ENCODE results near the gene PTCD2. TPM values are rescaled to one million over a fixed set of nuclear protein-coding genes. Genes with fewer than 3 reads are reported as not detected.

PTCD2 gene
- total and polyA plus RNA-seq, 11 donors, result 5.3 to 21.5 (median 13.0) TPM

- Histone ChIP-seq H3K4me1 (peaks cover 0 to 6% (median 0%) of the 10 kb centered on the region in 12 donors), H3K9me3 (no peaks in the 10 kb centered on the region), H3K27ac (no peak overlapping the region), H3K36me3 (no peaks in the 10 kb centered on the region), H3K27me3 (no peaks in the 10 kb centered on the region), H3K4me3 (no peak overlapping the region)
- ATAC-seq, result no peak
- WGBS, 4 donors, result 90 to 97% (median 95%) methylated on average over 41 to 48 of the region's 48 CpGs
- intact Hi-C loops (cut with DNase I), result no loop called here
- DNase-seq, result no peak
- TF ChIP-seq POLR2A (IDR thresholded peaks at IDR 0.05) (no peak), CTCF (IDR thresholded peaks at IDR 0.05) (no peak)
Observed at GRCh38 chr5:72417333-72418062, 97.3 kb downstream of the PTCD2 start.

Other genes starting within 250 kb of the PTCD2 start
- gene MAP1B, start 212.9 kb upstream of the PTCD2 start, total RNA-seq, result 100 to 1,000 TPM in 7 of 9 donors, 10 to 100 TPM in 2; 52.4 to 603 (median 148) TPM
- gene MAP1B, start 212.9 kb upstream of the PTCD2 start, polyA plus RNA-seq, result 10 to 100 TPM; 10.1 to 29.6 TPM
- 10 to 100 TPM; 58.3 to 94.1 (median 74.4) TPM for gene MRPS27, start 133 bp upstream of the PTCD2 start, total RNA-seq
- 10 to 100 TPM; 31.9 to 63.6 TPM for gene MRPS27, start 133 bp upstream of the PTCD2 start, polyA plus RNA-seq
- gene ZNF366, start 187.0 kb downstream of the PTCD2 start, total RNA-seq, result 10 to 100 TPM in 2 of 9 donors, 1 to 10 TPM in 7; 3.9 to 18.5 (median 6.1) TPM
- 1 to 10 TPM; 2.1 to 4.4 TPM for gene ZNF366, start 187.0 kb downstream of the PTCD2 start, polyA plus RNA-seq

Data from heart left ventricle (tissue), 16 donors.